GM12878 (cell line): ENCODE results near the gene CPEB3. TPM values are rescaled to one million over a fixed set of nuclear protein-coding genes. Genes with fewer than 3 reads are reported as not detected.
A peak's percentile ranks its signal among the peaks of the same experiment; 100 is the strongest.

ENCODE experiments used
- ATAC-seq: fragments of 200-7000 bp; cut with Tn5 transposase; 3 replicates; pipeline ENCODE4 v1.9.1; 2020; ENCODE audit warnings: mild to moderate bottlenecking, moderate library complexity
- BruUV-seq: library from RNA; stranded (reverse); fragments of 400-500 nt; replicated peaks from 2 replicates; lab custom pipeline; 2021; lab: Mats Ljungman, UMichigan
- CTCF ChIA-PET: fragments of 300-600 bp; sonication (Branson Sonifier 250); formaldehyde crosslinking; extraction: SDS; loops from one replicate; lab custom pipeline; 2021; ENCODE audit warnings: inconsistent platforms; lab: Yijun Ruan, JAX
- POLR2A ChIA-PET: fragments of 350-600 bp; formaldehyde crosslinking; extraction: SDS; loops from one replicate; lab custom pipeline; 2021; ENCODE audit warnings: inconsistent platforms; lab: Charles Lee
- RAD21 ChIA-PET: fragments of 300-600 bp; sonication (Branson Sonifier 250); formaldehyde crosslinking; loops from one replicate; lab custom pipeline; 2023; ENCODE audit warnings: antibody characterized with exemption; ENCODE audit not compliant: unreplicated experiment; lab: Charles Lee
- SMC1A ChIA-PET: fragments of 300-600 bp; sonication (Branson Sonifier 250); formaldehyde crosslinking; loops from one replicate; lab custom pipeline; 2023; ENCODE audit not compliant: unreplicated experiment, uncharacterized antibody; lab: Charles Lee
- DNase-seq: peaks from one replicate; pipeline ENCODE4 v3.0.0-alpha.2; 2011; ENCODE audit warnings: low read depth, low spot score
- FAIRE-seq: peaks from 3 replicates; lab custom pipeline; 2011; peaks lifted over from hg19 to GRCh38; lab: Jason Lieb, UNC
- H2AFZ ChIP-seq: 2 replicates; pipeline ENCODE4 v1.6.0; 2011; ENCODE audit warnings: low read depth, low read length, control low read depth; ENCODE audit not compliant: control insufficient read depth
- H3K27ac ChIP-seq: 2 replicates; pipeline ENCODE4 v1.5.1; 2011; ENCODE audit warnings: control low read depth; ENCODE audit not compliant: control insufficient read depth, insufficient read depth
- H3K27me3 ChIP-seq, 2 experiments: replicated peaks in 1 of 2; 2 replicates each; pipeline versions ENCODE4 v1.6.0 to v1.6.1; 2011; ENCODE audit warnings: low read length in 1 of 2; ENCODE audit not compliant: control insufficient read depth in 2 of 2, insufficient read depth in 2 of 2
- H3K36me3 ChIP-seq, 2 experiments: 2 replicates each; pipeline ENCODE4 v1.5.1; 2011; ENCODE audit warnings: low read length in 1 of 2; ENCODE audit not compliant: control insufficient read depth in 2 of 2, insufficient read depth in 2 of 2
- H3K4me1 ChIP-seq: 2 replicates; pipeline ENCODE4 v1.6.1; 2011; ENCODE audit warnings: mild to moderate bottlenecking, low read length, moderate library complexity, mixed read lengths; ENCODE audit not compliant: control insufficient read depth, insufficient read depth
- H3K4me2 ChIP-seq: 2 replicates; pipeline ENCODE4 v1.6.0; 2011; ENCODE audit warnings: control low read depth; ENCODE audit not compliant: control insufficient read depth, insufficient read depth
- H3K4me3 ChIP-seq: fragments of 200-600 bp; sonication (generic); 2 replicates; pipeline ENCODE4 v1.5.1; 2016
- H3K79me2 ChIP-seq: 2 replicates; pipeline ENCODE4 v1.6.0; 2011; ENCODE audit warnings: low read length; ENCODE audit not compliant: control insufficient read depth, insufficient read depth
- H3K9ac ChIP-seq: 2 replicates; pipeline ENCODE4 v1.8.0; 2011; ENCODE audit warnings: low read length, control low read depth, mixed read lengths; ENCODE audit not compliant: control insufficient read depth, insufficient read depth
- H3K9me3 ChIP-seq: replicated peaks from 3 replicates; pipeline ENCODE4 v1.5.1; 2011; ENCODE audit warnings: mild to moderate bottlenecking, low read length; ENCODE audit not compliant: control insufficient read depth, insufficient read depth
- H4K20me1 ChIP-seq: 2 replicates; pipeline ENCODE4 v1.6.0; 2011; ENCODE audit not compliant: control insufficient read depth, insufficient read depth
- ATF3 ChIP-seq: IDR thresholded peaks from 2 replicates; pipeline ENCODE4 v1.6.1; 2011; ENCODE audit warnings: low read depth, mild to moderate bottlenecking, low read length, moderate library complexity, borderline replicate concordance; ENCODE audit errors: extremely low read depth
- BACH1 ChIP-seq: fragments of 450-650 bp; IDR thresholded peaks from 2 replicates; pipeline ENCODE4 v1.6.1; 2017; ENCODE audit warnings: mild to moderate bottlenecking, borderline replicate concordance
- IRF3 ChIP-seq: fragments of 450-650 bp; IDR thresholded peaks from 2 replicates; pipeline ENCODE4 v1.6.1; 2014; ENCODE audit warnings: mild to moderate bottlenecking
- LARP7 ChIP-seq: fragments of 450-650 bp; IDR thresholded peaks from 2 replicates; pipeline ENCODE4 v1.6.1; 2017; ENCODE audit warnings: mild to moderate bottlenecking
- NFIC ChIP-seq: IDR thresholded peaks from 2 replicates; pipeline ENCODE4 v1.6.1; 2012; ENCODE audit warnings: low read depth, mild to moderate bottlenecking, inconsistent platforms, low read length, moderate library complexity
- NFXL1 ChIP-seq: fragments of 450-650 bp; IDR thresholded peaks from 2 replicates; pipeline ENCODE4 v1.6.1; 2017; ENCODE audit warnings: antibody characterized with exemption, mild to moderate bottlenecking, borderline replicate concordance
- NRF1 ChIP-seq: conservative IDR thresholded peaks from 2 replicates; pipeline ENCODE4 v1.6.1; 2011; ENCODE audit warnings: mild to moderate bottlenecking, low read depth, low read length, improper control_type of control experiment
- PAX5 ChIP-seq: IDR thresholded peaks from 2 replicates; pipeline ENCODE4 v1.6.1; 2011; ENCODE audit warnings: low read depth, low read length, borderline replicate concordance
- RAD51 ChIP-seq: fragments of 450-650 bp; IDR thresholded peaks from 2 replicates; pipeline ENCODE4 v1.6.1; 2016; ENCODE audit warnings: moderate library complexity, mild to moderate bottlenecking, inconsistent platforms
- RB1 ChIP-seq: fragments of 450-650 bp; formaldehyde crosslinking; IDR thresholded peaks from 2 replicates; pipeline ENCODE4 v1.6.1; 2017; ENCODE audit warnings: mild to moderate bottlenecking, borderline replicate concordance
- RELA ChIP-seq: fragments of 450-650 bp; IDR thresholded peaks from 2 replicates; pipeline ENCODE4 v1.8.0; 2014; ENCODE audit warnings: borderline replicate concordance; ENCODE audit not compliant: partially characterized antibody
- SKIL ChIP-seq: fragments of 450-650 bp; IDR thresholded peaks from 2 replicates; pipeline ENCODE4 v1.6.1; 2017; ENCODE audit warnings: mild to moderate bottlenecking, low read depth, inconsistent platforms; ENCODE audit not compliant: poor library complexity, severe bottlenecking
- TCF12 ChIP-seq: IDR thresholded peaks from 2 replicates; pipeline ENCODE4 v1.6.1; 2011; ENCODE audit warnings: low read depth, mild to moderate bottlenecking, low read length
- USF1 ChIP-seq: IDR thresholded peaks from 2 replicates; pipeline ENCODE4 v1.6.1; 2011; ENCODE audit warnings: borderline replicate concordance, low read depth, mild to moderate bottlenecking, moderate library complexity, mixed read lengths, low read length; ENCODE audit not compliant: insufficient read depth; ENCODE audit errors: extremely low read length
- ZNF687 ChIP-seq: fragments of 450-650 bp; IDR thresholded peaks from 2 replicates; pipeline ENCODE4 v1.6.1; 2017; ENCODE audit warnings: mild to moderate bottlenecking, moderate library complexity
- WGBS: methylation state at CpG from one replicate; pipeline ENCODE4 v1.1.6; 2016; ENCODE audit warnings: low lambda C conversion rate; ENCODE audit not compliant: insufficient replicate concordance, insufficient coverage; ENCODE audit errors: missing lambda C conversion rate; 5-methylcytosine and 5-hydroxymethylcytosine counted together
- in situ Hi-C: fragments of 300-500 bp; cut with MboI; formaldehyde crosslinking; loops from 9 replicates; pipeline ENCODE4 v1.14.3; 2018; ENCODE audit warnings: mixed read lengths
- intact Hi-C: fragments of 100-400 bp; cut with micrococcal nuclease; formaldehyde crosslinking; loops from one replicate; pipeline ENCODE4 v1.14.2; 2022; ENCODE audit not compliant: unreplicated experiment
- polyA plus RNA-seq, 11 experiments: library from polyadenylated mRNA; depleted of rRNA in 4 of 11; unstranded in 6 of 11; stranded (reverse) in 5 of 11; fragments of >200 nt; fragmentation: Nextera tagmentation in 4 of 11; fragmentation: Illumina TruSeq in 1 of 11; extraction: Ambion mirVana in 4 of 11; extraction: Trizol in 1 of 11; gene quantifications; 1 replicate in 1 of 11; 2 replicates in 10 of 11; pipeline versions ENCODE4 v1.2.1 to v1.2.3, GENCODE V29; 2011 to 2016; ENCODE audit warnings: inconsistent platforms in 2 of 11, missing spikeins in 2 of 11, low read depth in 1 of 11
- total RNA-seq, 4 experiments: library from RNA; depleted of rRNA in 3 of 4; stranded (reverse); fragments of >200 nt in 3 of 4; fragmentation: Illumina TruSeq in 1 of 4; extraction: Trizol in 1 of 4; gene quantifications; 2 replicates each; pipeline versions ENCODE4 v1.2.1 to v1.2.3, GENCODE V29; 2013 to 2021

Gene CPEB3
- total and polyA plus RNA-seq, 10 of the 15 experiments (the other 5 are each of a cell fraction or from before 2014, with no cell fraction given), result 0.50 to 2.3 (median 1.2) TPM

- SMC1A ChIA-PET, result interaction anchor here (0.6 to 7.3 kb wide), 12 partner anchors 9 to 345 kb away, joined by 3 to 77 read pairs (median 4); partner anchors contain the start of genes CPEB3 and MARCHF5
- ATAC-seq, result peak; percentile 83
- BruUV-seq, result no TSS peak
- TF ChIP-seq LARP7 (no peak), TCF12 (no peak), NRF1 (no peak), RB1 (no peak), RAD51 (peak; percentile 44; the same call in 1 of the 2 replicates), SKIL (peak; percentile 93), IRF3 (no peak), NFIC (peak; percentile 59; the same call in 1 of the 2 replicates), ATF3 (no peak), BACH1 (no peak; the same call in 1 of the 2 replicates), USF1 (no peak), PAX5 (no peak), ZNF687 (no peak; the same call in 1 of the 2 replicates), NFXL1 (no peak), RELA (no peak)
Measured at GRCh38 chr10:92091965-92092364, 198.9 kb downstream of the CPEB3 start.

More at GRCh38 chr10:92091965-92092364, 198.9 kb downstream of the CPEB3 start:
- H3K9ac ChIP-seq, result no peak overlapping the region
- DNase-seq (no peak), FAIRE-seq (no peak)
- H3K36me3 ChIP-seq, result no peaks in the 10 kb centered on the region
- intact Hi-C loops, result no loop called here
- CTCF ChIA-PET, result interaction anchor here (1.3 to 1.4 kb wide), 2 partner anchors 9 to 342 kb away, joined by 4 to 7 read pairs; no protein-coding TSS in a partner anchor
- POLR2A ChIA-PET, result interaction anchor here (0.6 to 1.6 kb wide), 5 partner anchors 9 to 52 kb away, joined by 3 to 8 read pairs (median 7); no protein-coding TSS in a partner anchor
- H3K79me2 ChIP-seq, result no peaks in the 10 kb centered on the region
- H3K4me3 ChIP-seq, result no peak overlapping the region
- H3K27me3 ChIP-seq, result no peaks in the 10 kb centered on the region
- WGBS, result 0% methylated on average over 2 of the region's 2 CpGs
- H4K20me1 ChIP-seq, result no peaks in the 10 kb centered on the region
- in situ Hi-C loops, result no loop called here
- peaks cover 19% of the 10 kb centered on the region for H3K4me1 ChIP-seq
- no peak overlapping the region for H2AFZ ChIP-seq
- H3K27ac ChIP-seq, result no peak overlapping the region
- RAD21 ChIA-PET, result interaction anchor here (1.3 to 2.5 kb wide), 6 partner anchors 9 to 343 kb away, joined by 4 to 17 read pairs (median 10); partner anchors contain the start of genes CPEB3 and MARCHF5
- no peak overlapping the region for H3K4me2 ChIP-seq
- H3K9me3 ChIP-seq, result no peaks in the 10 kb centered on the region
